G401.6 (cell line): ENCODE data around the gene TACC2.
"Not testable (repeated sequence)": the region's sequence is repeated elsewhere in the genome, so short reads cannot be mapped to it uniquely, and the experiment has no call there.

Experiments
- FAIRE-seq: peaks from 2 replicates; lab custom pipeline; 2012; peaks lifted over from hg19 to GRCh38; lab: Jason Lieb, UNC

The TACC2 gene

GRCh38 chr10:122197611-122198222, 208.8 kb downstream of the TACC2 start:
- no peak for FAIRE-seq

GRCh38 chr10:122198631-122199030, 209.7 kb downstream of the TACC2 start:
- FAIRE-seq = no peak

- no peak for FAIRE-seq
These were observed 210.1 kb downstream of the TACC2 start for GRCh38 chr10:122199070-122199469.

DNA sequence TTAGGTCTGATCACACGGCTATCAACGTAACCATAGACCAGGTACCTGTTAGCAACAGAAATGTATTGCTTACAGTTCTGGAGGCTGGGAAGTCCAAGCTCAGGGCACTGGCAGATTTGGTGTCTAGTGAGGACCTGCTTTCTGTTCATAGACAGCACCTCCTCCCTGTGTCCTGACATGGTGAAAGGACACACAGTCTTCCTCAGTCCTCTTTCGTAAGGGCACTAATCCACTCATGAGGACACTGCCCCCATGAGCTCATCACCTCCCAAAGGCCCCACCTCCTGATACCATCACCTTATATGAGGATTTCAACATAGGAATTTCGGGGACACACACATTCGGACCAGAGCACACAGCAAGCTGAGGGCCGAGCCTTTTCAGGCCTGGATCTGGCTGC, 210.7 kb downstream of the TACC2 start:
- no peak for FAIRE-seq

DNA sequence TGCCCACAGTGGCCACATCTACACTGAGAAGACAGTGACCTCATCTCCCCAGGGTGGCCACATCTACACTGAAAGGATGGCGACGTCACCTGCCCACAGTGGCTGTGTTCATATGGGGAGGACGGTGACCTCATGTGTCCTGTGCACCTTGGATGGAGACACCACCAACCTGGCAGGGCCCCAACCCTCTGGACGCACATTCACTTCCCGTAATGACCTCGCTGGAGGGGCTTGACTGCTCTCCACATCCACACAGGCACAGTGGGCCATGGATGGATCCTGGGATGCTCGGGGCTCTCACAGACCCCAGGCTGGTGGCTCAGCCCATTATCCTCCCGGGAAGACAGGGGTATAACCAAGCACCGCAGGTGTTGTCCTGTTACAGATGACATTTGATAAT, 212.4 kb downstream of the TACC2 start:
- FAIRE-seq = no peak

- FAIRE-seq = not testable (repeated sequence)
These were observed 214.2 kb downstream of the TACC2 start for GRCh38 chr10:122203180-122203579.

DNA sequence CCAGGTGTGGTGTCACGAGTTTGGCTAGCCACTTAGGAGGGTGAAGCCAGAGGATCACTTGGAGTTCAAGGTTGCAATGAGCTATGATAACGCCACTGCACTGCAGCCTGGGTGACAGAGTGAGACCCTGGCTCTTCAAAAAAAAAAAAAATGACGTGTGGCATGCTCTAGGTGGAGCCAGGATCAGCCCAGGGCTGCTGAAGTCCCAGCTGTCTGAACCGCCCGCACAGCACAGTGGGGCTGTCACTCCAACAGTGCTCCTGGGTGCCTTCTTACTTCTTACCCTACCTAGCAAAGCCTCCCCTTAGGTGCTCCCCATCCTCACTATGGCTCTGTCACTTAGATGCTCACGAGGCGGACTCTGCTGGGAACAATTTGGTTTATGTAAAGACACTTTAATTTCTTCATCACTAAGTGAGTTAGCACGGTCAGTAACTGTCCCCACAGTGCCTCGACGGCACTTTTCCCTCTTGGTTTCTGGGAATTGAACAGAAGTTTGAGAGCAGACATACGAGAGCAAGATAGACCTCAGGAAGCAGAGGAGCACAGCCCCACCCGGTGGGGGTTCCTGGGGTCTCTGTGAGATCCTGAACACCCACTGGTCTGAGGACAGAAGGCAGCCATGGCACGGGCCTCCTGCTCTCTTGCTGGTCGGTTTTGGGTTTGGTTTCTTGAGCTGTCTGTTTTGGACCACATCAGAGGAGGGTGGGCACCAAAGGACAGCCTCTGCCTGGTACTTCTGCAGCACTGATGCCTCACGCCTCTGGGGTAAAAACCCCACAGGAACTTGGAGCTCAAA, 215.9 kb downstream of the TACC2 start:
- FAIRE-seq = no peak

- FAIRE-seq = no peak
These were observed 217.6 kb downstream of the TACC2 start for GRCh38 chr10:122206471-122207065.

DNA sequence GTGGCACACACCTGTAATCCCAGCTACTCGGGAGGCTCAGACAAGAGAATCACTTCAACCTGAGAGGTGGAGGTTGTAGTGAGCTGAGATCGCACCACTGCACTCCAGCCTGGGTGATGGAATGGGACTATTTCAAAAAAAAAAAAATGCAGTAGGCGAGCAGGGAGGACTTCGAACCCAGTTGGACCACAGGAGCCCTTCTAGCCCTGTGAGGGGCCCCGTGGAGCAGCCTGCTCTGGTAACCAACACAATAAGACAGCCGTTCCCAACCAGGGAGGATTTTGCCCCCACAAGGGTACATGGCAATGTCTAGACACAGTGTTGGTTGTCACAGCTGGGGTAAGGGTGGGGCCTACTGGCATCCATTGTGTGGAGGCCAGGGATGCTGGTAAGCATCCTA, 218.2 kb downstream of the TACC2 start:
- no peak for FAIRE-seq

DNA sequence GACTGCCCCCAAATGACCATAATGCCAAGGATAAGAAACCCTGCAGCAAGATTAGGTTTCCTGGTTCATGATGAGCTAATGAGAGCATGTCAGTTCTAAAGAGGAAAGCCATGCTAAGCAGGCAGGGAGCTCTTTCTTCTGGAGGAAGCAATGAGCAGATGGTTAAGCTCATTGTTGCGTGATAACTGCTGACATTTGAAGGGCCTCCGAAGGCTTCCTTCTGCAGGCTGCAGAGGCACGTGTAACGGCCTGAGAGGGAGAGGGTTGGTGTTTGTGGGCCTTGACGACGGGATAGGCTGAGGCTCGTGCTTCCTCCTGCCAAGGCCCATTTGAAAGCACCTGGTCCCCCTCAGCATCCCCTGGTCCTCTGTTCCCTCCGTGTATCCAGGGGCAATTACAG, 218.6 kb downstream of the TACC2 start:
- no peak for FAIRE-seq

DNA sequence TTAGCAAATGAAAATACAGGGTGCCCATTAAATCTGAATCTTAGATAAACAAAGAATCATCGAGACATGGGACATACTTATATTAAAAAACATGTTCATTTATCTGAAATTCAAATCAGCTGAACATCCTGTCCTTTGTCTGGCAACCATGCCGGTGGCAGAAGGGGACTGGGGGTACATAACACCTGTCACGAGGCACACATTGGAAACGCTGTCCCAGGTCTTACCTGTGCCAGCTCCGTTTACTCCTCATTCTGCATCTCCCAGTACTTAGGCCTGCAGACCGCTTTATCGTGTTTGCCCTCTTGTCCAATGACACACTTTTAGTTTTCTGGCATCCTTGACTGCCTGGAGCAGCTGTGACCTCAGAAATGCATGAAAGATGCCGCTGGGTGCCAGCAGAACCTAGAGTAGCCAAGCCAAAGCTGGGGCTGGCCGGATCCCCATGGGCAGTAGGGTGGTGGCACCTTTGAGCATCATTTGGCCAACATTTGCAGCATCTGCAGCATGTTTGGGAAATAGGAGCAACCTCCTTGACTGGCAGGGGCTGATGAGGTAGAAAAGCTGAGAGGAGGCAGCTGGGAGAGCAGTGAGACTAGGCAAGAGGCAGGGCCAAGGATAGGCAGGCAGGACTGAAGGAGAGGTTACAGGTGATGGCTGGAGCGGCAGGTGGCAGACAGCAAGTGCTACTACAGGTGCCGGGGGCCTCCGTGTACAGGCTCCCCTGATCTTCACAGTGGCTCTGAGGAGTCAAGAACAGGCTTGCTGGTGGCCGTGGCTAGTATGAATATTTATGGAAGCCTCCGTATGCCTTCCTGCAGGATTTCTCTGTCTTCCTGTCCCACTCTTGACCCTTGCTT, 219.8 kb downstream of the TACC2 start:
- FAIRE-seq = no peak

- FAIRE-seq = no peak
These were observed 221.7 kb downstream of the TACC2 start for GRCh38 chr10:122210481-122211265.

DNA sequence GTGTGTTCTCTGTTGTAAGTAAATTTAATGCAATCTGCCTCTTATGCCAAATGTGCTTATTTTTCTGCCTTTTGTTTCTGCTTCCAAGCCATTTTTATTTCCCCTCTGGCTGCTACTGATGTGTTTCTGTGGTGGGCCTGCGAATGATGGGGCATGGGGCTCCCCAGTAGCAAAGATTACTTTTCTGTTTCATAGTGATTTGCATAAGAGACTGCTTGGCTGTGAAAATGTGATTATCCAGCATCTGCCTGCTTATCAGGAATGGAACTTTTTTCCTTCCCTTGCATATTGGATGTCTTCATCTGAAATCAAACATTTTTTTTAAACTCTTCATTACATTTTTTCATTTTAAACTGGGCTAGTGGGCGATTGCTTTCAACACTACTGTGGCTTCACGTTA, 224.4 kb downstream of the TACC2 start:
- FAIRE-seq = no peak

DNA sequence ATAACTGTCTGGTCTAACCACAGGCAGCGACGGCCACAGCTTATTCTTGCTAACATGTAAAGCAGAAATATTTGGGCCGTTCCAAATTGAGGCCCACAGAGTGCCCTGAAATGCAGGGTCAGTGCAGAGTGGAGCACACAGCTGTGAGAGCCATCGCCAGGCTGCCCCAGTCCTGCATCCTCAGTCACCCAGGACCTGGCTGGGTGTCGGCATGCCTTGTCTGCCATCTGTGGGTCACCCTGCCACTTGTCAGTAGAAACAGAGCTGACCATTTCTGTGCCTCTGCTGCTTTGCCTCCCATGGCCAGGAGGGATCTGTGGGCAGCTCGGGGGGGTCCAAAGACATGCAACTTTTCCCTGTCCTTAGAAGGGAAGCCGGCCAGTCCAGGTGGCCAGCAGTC, 224.8 kb downstream of the TACC2 start:
- FAIRE-seq = no peak

DNA sequence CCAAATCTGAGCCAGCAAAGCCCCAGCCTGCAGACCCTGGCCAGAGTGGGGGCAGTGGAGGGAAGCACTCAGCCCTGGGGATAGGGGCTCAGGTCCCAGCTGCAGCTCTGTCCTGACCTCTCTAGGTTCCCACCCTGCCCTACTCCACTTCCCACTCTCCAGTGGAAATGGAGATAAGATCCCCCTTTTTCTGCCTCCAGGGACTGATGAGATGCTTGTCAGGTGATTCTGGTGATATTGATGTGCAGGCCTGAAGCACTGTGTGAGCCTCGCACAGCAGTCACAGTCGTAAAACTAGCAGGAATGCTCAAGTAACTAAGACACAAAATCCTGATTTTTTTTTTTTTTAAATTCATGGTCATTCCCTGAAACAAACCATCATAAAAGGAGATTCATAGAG, 227.1 kb downstream of the TACC2 start:
- no peak for FAIRE-seq

GRCh38 chr10:122219340-122219739, 230.4 kb downstream of the TACC2 start:
- FAIRE-seq = no peak

GRCh38 chr10:122220736-122221135, 231.8 kb downstream of the TACC2 start:
- no peak for FAIRE-seq

- no peak for FAIRE-seq
These were observed 233.0 kb downstream of the TACC2 start for GRCh38 chr10:122221958-122222357.

- no peak for FAIRE-seq
These were observed 233.7 kb downstream of the TACC2 start for GRCh38 chr10:122222638-122223037.

- no peak for FAIRE-seq
These were observed 235.2 kb downstream of the TACC2 start for GRCh38 chr10:122224159-122224558.

GRCh38 chr10:122225330-122225729, 236.4 kb downstream of the TACC2 start:
- FAIRE-seq = no peak

- no peak for FAIRE-seq
These were observed 238.8 kb downstream of the TACC2 start for GRCh38 chr10:122227754-122228153.
